ENCODE data around the gene CABP1. TPM values are rescaled to one million over a fixed set of nuclear protein-coding genes. Genes with fewer than 3 reads are reported as not detected.

The CABP1 gene
- total and polyA plus RNA-seq, 4 donors, result 3.5 to 30.2 (median 16.5) TPM

DNA sequence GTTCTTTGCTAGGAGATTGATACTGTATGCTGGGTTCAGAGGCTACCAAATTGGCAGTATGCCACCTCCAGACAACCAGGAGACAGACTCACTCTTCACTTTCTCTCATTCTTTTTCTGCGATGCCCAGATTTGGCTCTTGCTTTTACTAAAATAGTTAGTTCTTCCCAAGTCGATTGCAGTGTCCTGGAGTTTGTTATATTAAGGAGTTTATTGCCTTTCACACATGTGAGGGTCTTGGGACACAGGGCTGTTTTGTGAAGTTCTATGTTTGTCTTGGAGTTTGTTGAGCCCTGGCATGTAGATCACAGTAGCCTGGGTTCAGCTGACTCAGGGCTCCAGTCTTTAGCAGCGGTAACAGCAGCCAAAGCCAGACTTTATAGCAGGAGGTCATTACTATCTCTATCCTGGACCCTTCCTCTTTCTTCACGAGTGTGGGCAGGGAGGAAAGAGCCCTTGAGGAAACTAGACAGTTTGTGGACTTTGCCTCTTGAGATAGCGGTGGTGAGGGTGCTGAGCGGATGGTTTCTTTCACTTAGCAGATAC lies 48.2 kb downstream of the CABP1 start:
- DNase-seq (ENCODE audit: low read depth in 4 of 6, low spot score in 6 of 6), result peak in 2 of 6 donors; percentile 34 to 46
- Histone ChIP-seq H3K36me3 (ENCODE audit: control insufficient read depth, insufficient read depth, low read length) (no peaks in the 10 kb centered on the region), H3K4me3 (ENCODE audit: low read depth, low read length) (peak overlapping the region; percentile 85), H3K4me1 (ENCODE audit: control insufficient read depth, insufficient read depth, low read length) (peaks cover 24% of the 10 kb centered on the region), H3K9me3 (ENCODE audit: control insufficient read depth, insufficient read depth, low read length) (no peaks in the 10 kb centered on the region), H3K27ac (ENCODE audit: low read depth, low read length) (peak overlapping the region; percentile 97), H3K27me3 (ENCODE audit: control insufficient read depth, insufficient read depth, low read length) (no peaks in the 10 kb centered on the region)
- WGBS (ENCODE audit: insufficient coverage), result 60% methylated on average over 1 of the region's 6 CpGs

GRCh38 chr12:120689397-120690082 lies 49.1 kb downstream of the CABP1 start:
- Histone ChIP-seq H3K4me3 (ENCODE audit: low read depth, low read length) (peak overlapping the region; percentile 85), H3K27ac (ENCODE audit: low read depth, low read length) (peak overlapping the region; percentile 97), H3K36me3 (ENCODE audit: control insufficient read depth, insufficient read depth, low read length) (peaks cover 7% of the 10 kb centered on the region), H3K27me3 (ENCODE audit: control insufficient read depth, insufficient read depth, low read length) (no peaks in the 10 kb centered on the region), H3K4me1 (ENCODE audit: control insufficient read depth, insufficient read depth, low read length) (peaks cover 24% of the 10 kb centered on the region), H3K9me3 (ENCODE audit: control insufficient read depth, insufficient read depth, low read length) (no peaks in the 10 kb centered on the region)
- 37% methylated on average over 6 of the region's 6 CpGs for WGBS (ENCODE audit: insufficient coverage)
- no peak for DNase-seq (ENCODE audit: low read depth in 4 of 6, low spot score in 6 of 6)

DNA sequence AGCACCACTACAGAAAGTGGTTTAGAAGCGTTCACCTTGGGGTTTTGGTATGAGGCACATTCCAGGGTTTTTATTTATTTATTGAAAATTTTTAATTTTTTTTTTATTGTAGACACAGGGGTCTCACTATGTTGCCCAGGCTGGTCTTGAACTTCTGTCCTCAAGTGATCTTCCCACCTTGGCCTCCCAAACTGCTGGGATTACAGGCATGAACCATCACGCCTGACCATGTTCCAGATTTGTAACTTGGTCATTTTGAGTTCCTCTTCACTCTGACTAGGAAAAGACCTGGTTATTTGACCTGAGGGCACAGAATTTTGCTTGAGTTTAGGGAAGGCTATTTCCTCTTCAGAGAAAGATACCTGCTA lies 49.6 kb downstream of the CABP1 start:
- Histone ChIP-seq H3K36me3 (ENCODE audit: control insufficient read depth, insufficient read depth, low read length) (peaks cover 12% of the 10 kb centered on the region), H3K4me1 (ENCODE audit: control insufficient read depth, insufficient read depth, low read length) (peaks cover 24% of the 10 kb centered on the region), H3K9me3 (ENCODE audit: control insufficient read depth, insufficient read depth, low read length) (no peaks in the 10 kb centered on the region), H3K4me3 (ENCODE audit: low read depth, low read length) (no peak overlapping the region), H3K27me3 (ENCODE audit: control insufficient read depth, insufficient read depth, low read length) (no peaks in the 10 kb centered on the region), H3K27ac (ENCODE audit: low read depth, low read length) (no peak overlapping the region)
- no peak for DNase-seq (ENCODE audit: low read depth in 4 of 6, low spot score in 6 of 6)
- WGBS (ENCODE audit: insufficient coverage), result 80% methylated on average over 1 of the region's 2 CpGs

GRCh38 chr12:120690978-120691377 lies 50.6 kb downstream of the CABP1 start:
- no peak overlapping the region for H3K4me3 ChIP-seq (ENCODE audit: low read depth, low read length)
- WGBS (ENCODE audit: insufficient coverage), result no CpG with 5 or more reads among the region's 3 CpGs
- DNase-seq (ENCODE audit: low read depth in 4 of 6, low spot score in 6 of 6), result no peak
- no peaks in the 10 kb centered on the region for H3K27me3 ChIP-seq (ENCODE audit: control insufficient read depth, insufficient read depth, low read length)
- H3K4me1 ChIP-seq (ENCODE audit: control insufficient read depth, insufficient read depth, low read length), result peaks cover 24% of the 10 kb centered on the region
- H3K27ac ChIP-seq (ENCODE audit: low read depth, low read length), result no peak overlapping the region
- peaks cover 18% of the 10 kb centered on the region for H3K36me3 ChIP-seq (ENCODE audit: control insufficient read depth, insufficient read depth, low read length)
- H3K9me3 ChIP-seq (ENCODE audit: control insufficient read depth, insufficient read depth, low read length), result no peaks in the 10 kb centered on the region

- DNase-seq (ENCODE audit: low read depth in 4 of 6, low spot score in 6 of 6), result no peak
- Histone ChIP-seq H3K4me3 (ENCODE audit: low read depth, low read length) (no peak overlapping the region), H3K4me1 (ENCODE audit: control insufficient read depth, insufficient read depth, low read length) (peaks cover 24% of the 10 kb centered on the region), H3K27me3 (ENCODE audit: control insufficient read depth, insufficient read depth, low read length) (no peaks in the 10 kb centered on the region), H3K36me3 (ENCODE audit: control insufficient read depth, insufficient read depth, low read length) (peaks cover 29% of the 10 kb centered on the region), H3K9me3 (ENCODE audit: control insufficient read depth, insufficient read depth, low read length) (no peaks in the 10 kb centered on the region), H3K27ac (ENCODE audit: low read depth, low read length) (peak overlapping the region; percentile 16)
- WGBS (ENCODE audit: insufficient coverage), result 22% methylated on average over 3 of the region's 11 CpGs
Observed at GRCh38 chr12:120692524-120693033, 52.2 kb downstream of the CABP1 start.

GRCh38 chr12:120693848-120694247 lies 53.4 kb downstream of the CABP1 start:
- no peaks in the 10 kb centered on the region for H3K9me3 ChIP-seq (ENCODE audit: control insufficient read depth, insufficient read depth, low read length)
- peaks cover 13% of the 10 kb centered on the region for H3K4me1 ChIP-seq (ENCODE audit: control insufficient read depth, insufficient read depth, low read length)
- peak in 1 of 6 donors; percentile 26 for DNase-seq (ENCODE audit: low read depth in 4 of 6, low spot score in 6 of 6)
- no peaks in the 10 kb centered on the region for H3K27me3 ChIP-seq (ENCODE audit: control insufficient read depth, insufficient read depth, low read length)
- WGBS (ENCODE audit: insufficient coverage), result 24% methylated on average over 4 of the region's 4 CpGs
- H3K27ac ChIP-seq (ENCODE audit: low read depth, low read length), result peak overlapping the region; percentile 25
- H3K36me3 ChIP-seq (ENCODE audit: control insufficient read depth, insufficient read depth, low read length), result peaks cover 37% of the 10 kb centered on the region
- no peak overlapping the region for H3K4me3 ChIP-seq (ENCODE audit: low read depth, low read length)

GRCh38 chr12:120696626-120697025 lies 56.2 kb downstream of the CABP1 start:
- no peaks in the 10 kb centered on the region for H3K9me3 ChIP-seq (ENCODE audit: control insufficient read depth, insufficient read depth, low read length)
- H3K4me1 ChIP-seq (ENCODE audit: control insufficient read depth, insufficient read depth, low read length), result peaks cover 5% of the 10 kb centered on the region
- no peak overlapping the region for H3K27ac ChIP-seq (ENCODE audit: low read depth, low read length)
- H3K36me3 ChIP-seq (ENCODE audit: control insufficient read depth, insufficient read depth, low read length), result peaks cover 56% of the 10 kb centered on the region
- H3K4me3 ChIP-seq (ENCODE audit: low read depth, low read length), result no peak overlapping the region
- no peaks in the 10 kb centered on the region for H3K27me3 ChIP-seq (ENCODE audit: control insufficient read depth, insufficient read depth, low read length)
- DNase-seq (ENCODE audit: low read depth in 4 of 6, low spot score in 6 of 6), result no peak
- 85% methylated on average over 5 of the region's 6 CpGs for WGBS (ENCODE audit: insufficient coverage)

- no peaks in the 10 kb centered on the region for H3K27me3 ChIP-seq (ENCODE audit: control insufficient read depth, insufficient read depth, low read length)
- no peaks in the 10 kb centered on the region for H3K9me3 ChIP-seq (ENCODE audit: control insufficient read depth, insufficient read depth, low read length)
- H3K4me1 ChIP-seq (ENCODE audit: control insufficient read depth, insufficient read depth, low read length), result peaks cover 5% of the 10 kb centered on the region
- H3K27ac ChIP-seq (ENCODE audit: low read depth, low read length), result no peak overlapping the region
- WGBS (ENCODE audit: insufficient coverage), result no CpG with 5 or more reads among the region's 1 CpG
- H3K36me3 ChIP-seq (ENCODE audit: control insufficient read depth, insufficient read depth, low read length), result peaks cover 62% of the 10 kb centered on the region
- no peak overlapping the region for H3K4me3 ChIP-seq (ENCODE audit: low read depth, low read length)
- no peak for DNase-seq (ENCODE audit: low read depth in 4 of 6, low spot score in 6 of 6)
Observed at GRCh38 chr12:120697344-120697743, 56.9 kb downstream of the CABP1 start.

DNA sequence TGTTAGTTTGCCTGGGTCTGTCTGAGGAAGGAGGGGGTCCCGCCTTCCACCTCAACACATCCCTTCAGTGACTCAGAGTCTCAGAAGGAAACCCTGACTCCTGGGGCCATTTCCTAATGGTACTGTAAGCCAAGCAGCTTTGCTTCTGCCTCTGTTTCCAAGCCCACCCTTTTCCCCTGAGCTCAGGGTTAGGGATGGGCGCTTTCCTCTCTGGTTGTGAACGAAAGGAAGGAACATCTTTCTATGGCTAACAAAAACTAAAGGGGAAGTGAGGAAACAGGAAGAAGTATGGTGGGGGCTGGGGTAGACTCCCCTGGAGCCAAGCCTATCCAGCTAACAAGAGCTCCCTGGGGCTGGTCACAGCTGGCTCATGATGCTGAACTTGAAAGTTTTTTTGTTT lies 58.2 kb downstream of the CABP1 start:
- peaks cover 72% of the 10 kb centered on the region for H3K36me3 ChIP-seq (ENCODE audit: control insufficient read depth, insufficient read depth, low read length)
- no CpG with 5 or more reads among the region's 3 CpGs for WGBS (ENCODE audit: insufficient coverage)
- H3K27me3 ChIP-seq (ENCODE audit: control insufficient read depth, insufficient read depth, low read length), result no peaks in the 10 kb centered on the region
- no peaks in the 10 kb centered on the region for H3K4me1 ChIP-seq (ENCODE audit: control insufficient read depth, insufficient read depth, low read length)
- H3K4me3 ChIP-seq (ENCODE audit: low read depth, low read length), result no peak overlapping the region
- H3K27ac ChIP-seq (ENCODE audit: low read depth, low read length), result no peak overlapping the region
- H3K9me3 ChIP-seq (ENCODE audit: control insufficient read depth, insufficient read depth, low read length), result no peaks in the 10 kb centered on the region
- no peak for DNase-seq (ENCODE audit: low read depth in 4 of 6, low spot score in 6 of 6)

- H3K27me3 ChIP-seq (ENCODE audit: control insufficient read depth, insufficient read depth, low read length), result no peaks in the 10 kb centered on the region
- no peaks in the 10 kb centered on the region for H3K9me3 ChIP-seq (ENCODE audit: control insufficient read depth, insufficient read depth, low read length)
- peaks cover 66% of the 10 kb centered on the region for H3K36me3 ChIP-seq (ENCODE audit: control insufficient read depth, insufficient read depth, low read length)
- no peak overlapping the region for H3K27ac ChIP-seq (ENCODE audit: low read depth, low read length)
- H3K4me3 ChIP-seq (ENCODE audit: low read depth, low read length), result no peak overlapping the region
- no peak for DNase-seq (ENCODE audit: low read depth in 4 of 6, low spot score in 6 of 6)
- H3K4me1 ChIP-seq (ENCODE audit: control insufficient read depth, insufficient read depth, low read length), result no peaks in the 10 kb centered on the region
- 98% methylated on average over 7 of the region's 7 CpGs for WGBS (ENCODE audit: insufficient coverage)
Observed at GRCh38 chr12:120699553-120699952, 59.1 kb downstream of the CABP1 start.

All from spinal cord (tissue), 10 donors.